K562 (cell line): Measurements from ENCODE around the gene TRAPPC2L.

ENCODE experiments used
- BRCA1 ChIP-seq, 2 experiments: fragments of 450-650 bp in 1 of 2; sonication (generic) in 1 of 2; formaldehyde crosslinking in 1 of 2; IDR thresholded peaks; 2 replicates each; pipeline versions ENCODE4 v1.5.0 to v1.6.1; 2017 to 2020; ENCODE audit warnings: mild to moderate bottlenecking in 1 of 2, missing genetic modification reagents in 1 of 2
- EZH2 ChIP-seq: IDR thresholded peaks from 2 replicates; pipeline ENCODE4 v1.6.1; 2012; ENCODE audit warnings: low read depth, mild to moderate bottlenecking, inconsistent platforms, low read length, borderline replicate concordance
- FOXP4 ChIP-seq: sonication (generic); formaldehyde crosslinking; IDR thresholded peaks from 2 replicates; pipeline ENCODE4 v1.8.0; 2022; ENCODE audit warnings: mild to moderate bottlenecking, missing genetic modification reagents, borderline replicate concordance
- HCFC1 ChIP-seq: IDR thresholded peaks from 2 replicates; pipeline ENCODE4 v1.6.1; 2012; ENCODE audit warnings: low read depth, low read length, improper control_type of control experiment
- KLF16 ChIP-seq: IDR thresholded peaks from 2 replicates; pipeline ENCODE4 v1.6.1; 2016; ENCODE audit warnings: antibody characterized with exemption
- MAFG ChIP-seq: fragments of 450-650 bp; conservative IDR thresholded peaks from 2 replicates; pipeline ENCODE4 v1.6.1; 2016; ENCODE audit warnings: missing genetic modification characterization, missing compliant biosample characterization
- MAZ ChIP-seq, 2 experiments: fragments of 450-650 bp in 1 of 2; sonication (generic) in 1 of 2; formaldehyde crosslinking; IDR thresholded peaks in 1 of 2; conservative IDR thresholded peaks in 1 of 2; 2 replicates each; pipeline versions ENCODE4 v1.4.0 to v1.5.0; 2020; ENCODE audit warnings: mild to moderate bottlenecking in 1 of 2, missing genetic modification reagents in 1 of 2
- MXI1 ChIP-seq: IDR thresholded peaks from 2 replicates; pipeline ENCODE4 v1.6.1; 2011; ENCODE audit warnings: low read depth, mild to moderate bottlenecking, improper control_type of control experiment, low read length
- PTRF ChIP-seq: fragments of 450-650 bp; IDR thresholded peaks from 2 replicates; pipeline ENCODE4 v1.6.1; 2016; ENCODE audit warnings: mild to moderate bottlenecking, missing genetic modification characterization, missing compliant biosample characterization
- SMAD3 ChIP-seq: fragments of 450-650 bp; formaldehyde crosslinking; conservative IDR thresholded peaks from 2 replicates; pipeline ENCODE4 v1.4.0; 2020; ENCODE audit warnings: mild to moderate bottlenecking
- ZNF23 ChIP-seq: fragments of 250-450 bp; sonication (Bioruptor Pico); IDR thresholded peaks from 2 replicates; pipeline ENCODE4 v1.4.0; 2020; ENCODE audit warnings: mild to moderate bottlenecking
- ZNF253 ChIP-seq: fragments of 250-450 bp; sonication (Bioruptor Pico); conservative IDR thresholded peaks from 2 replicates; pipeline ENCODE4 v1.6.1; 2021; ENCODE audit warnings: mild to moderate bottlenecking
- ZNF407 ChIP-seq: fragments of 450-650 bp; IDR thresholded peaks from 2 replicates; pipeline ENCODE4 v1.6.1; 2016; ENCODE audit warnings: low read depth
- TF ChIP-seq, protein P1 (sequence below): fragments of 250-450 bp; sonication (Bioruptor Pico); IDR thresholded peaks from 2 replicates; pipeline ENCODE4 v1.8.0; 2021; ENCODE audit warnings: borderline replicate concordance, mild to moderate bottlenecking, moderate library complexity; ENCODE audit not compliant: poor library complexity, severe bottlenecking

GRCh38 chr16:88893127-88893968 is 36.4 kb downstream of the TRAPPC2L start:
- TF ChIP-seq, protein P1, sequence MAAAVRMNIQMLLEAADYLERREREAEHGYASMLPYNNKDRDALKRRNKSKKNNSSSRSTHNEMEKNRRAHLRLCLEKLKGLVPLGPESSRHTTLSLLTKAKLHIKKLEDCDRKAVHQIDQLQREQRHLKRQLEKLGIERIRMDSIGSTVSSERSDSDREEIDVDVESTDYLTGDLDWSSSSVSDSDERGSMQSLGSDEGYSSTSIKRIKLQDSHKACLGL (CRISPR knock-in tag): no peak
- no peak for TF ChIP-seq MAZ (CRISPR knock-in tag; conservative IDR thresholded peaks at IDR 0.05 in 1 of 2, IDR thresholded peaks at IDR 0.05 in 1 of 2)
- TF ChIP-seq PTRF (tag): no peak
- TF ChIP-seq HCFC1: no peak
- TF ChIP-seq ZNF407: no peak
- TF ChIP-seq ZNF23 (CRISPR knock-in tag): no peak
- no peak for TF ChIP-seq BRCA1 (IDR thresholded peaks at IDR 0.05)
- no peak for TF ChIP-seq BRCA1 (CRISPR knock-in tag; IDR thresholded peaks at IDR 0.05)
- no peak for TF ChIP-seq MAFG (tag)
- TF ChIP-seq ZNF253 (CRISPR knock-in tag): no peak
- TF ChIP-seq FOXP4 (CRISPR knock-in tag): no peak
- TF ChIP-seq KLF16: no peak
- no peak for TF ChIP-seq SMAD3 (CRISPR knock-in tag)
- no peak for TF ChIP-seq EZH2
- no peak for TF ChIP-seq MXI1
